HG02884 (cell line): ENCODE results near the gene PARD6G.
A peak's percentile ranks its signal among the peaks of the same experiment; 100 is the strongest.

Source experiments
- ATAC-seq: cut with Tn5 transposase; IDR thresholded peaks from one replicate; pipeline ENCODE4 v1.9.1; 2021; ENCODE audit warnings: mild to moderate bottlenecking, moderate library complexity; ENCODE audit not compliant: unreplicated experiment

The PARD6G gene

DNA sequence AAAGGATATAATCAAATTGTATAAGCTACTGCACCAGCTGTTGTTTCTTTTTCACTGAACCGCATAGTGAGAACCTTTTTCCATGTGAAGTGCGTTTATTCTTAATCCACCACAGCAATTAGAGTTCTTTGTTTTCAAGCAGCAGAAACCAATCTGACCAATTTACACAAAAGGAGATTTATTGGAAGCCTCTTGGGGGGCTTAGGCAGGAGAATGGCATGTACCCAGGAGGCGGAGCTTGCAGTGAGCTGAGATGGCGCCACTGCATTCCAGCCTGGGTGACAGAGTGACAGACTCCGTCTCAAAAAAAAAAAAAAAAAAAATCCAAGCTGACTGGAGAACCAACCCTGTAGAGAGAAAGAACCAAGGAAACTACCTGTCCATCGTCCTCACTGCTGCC is 128.2 kb downstream of the PARD6G start:
- ATAC-seq, result no peak

DNA sequence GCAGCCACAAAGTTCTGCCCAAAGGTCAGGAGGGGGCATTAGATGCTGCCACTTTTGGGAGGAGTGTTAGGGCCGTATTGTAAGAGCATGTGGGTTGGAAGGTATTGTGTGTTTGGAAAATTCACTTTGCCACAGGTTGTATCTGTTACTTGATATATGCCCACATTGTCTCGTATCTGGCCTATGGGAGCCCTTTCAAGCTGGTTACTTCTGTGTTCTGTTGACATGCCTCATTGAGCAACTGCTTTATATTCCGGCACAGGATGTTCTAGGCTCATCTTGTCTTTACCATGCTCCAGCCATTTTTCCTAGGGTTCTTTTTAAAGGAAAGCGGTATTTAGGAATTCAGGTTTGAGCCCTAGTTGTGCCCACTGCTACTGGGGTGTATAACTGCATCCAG is 132.3 kb downstream of the PARD6G start:
- no peak for ATAC-seq

DNA sequence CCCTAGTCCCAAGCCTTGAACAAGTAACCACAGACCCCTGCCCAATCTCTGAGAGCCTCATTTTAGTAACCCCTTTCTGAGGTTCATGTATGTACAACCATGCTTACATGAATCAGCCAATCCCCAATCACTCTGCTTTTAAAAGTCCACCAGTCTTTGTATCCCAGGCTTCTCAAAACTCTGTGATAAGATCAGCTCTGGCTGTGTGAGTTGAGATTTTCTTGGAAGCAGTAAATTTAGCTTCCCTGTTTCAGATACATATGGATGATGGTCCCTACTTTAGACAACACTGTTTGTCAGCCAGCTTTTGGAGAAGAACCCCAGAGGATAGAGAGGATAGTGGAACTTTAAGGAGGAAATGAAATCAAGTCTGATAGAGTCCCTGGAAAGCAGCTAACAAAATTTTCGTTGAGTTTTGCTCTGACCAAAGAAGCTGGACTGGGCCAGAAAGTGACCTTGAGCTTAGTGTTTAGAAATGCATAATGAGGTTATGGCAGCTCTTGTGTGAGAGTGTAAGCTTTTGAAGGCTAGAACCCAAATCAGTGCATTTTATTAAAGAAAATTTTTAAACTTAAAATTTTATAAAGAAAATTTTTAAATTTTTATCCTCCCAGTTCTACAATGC is 134.6 kb downstream of the PARD6G start:
- no peak for ATAC-seq

DNA sequence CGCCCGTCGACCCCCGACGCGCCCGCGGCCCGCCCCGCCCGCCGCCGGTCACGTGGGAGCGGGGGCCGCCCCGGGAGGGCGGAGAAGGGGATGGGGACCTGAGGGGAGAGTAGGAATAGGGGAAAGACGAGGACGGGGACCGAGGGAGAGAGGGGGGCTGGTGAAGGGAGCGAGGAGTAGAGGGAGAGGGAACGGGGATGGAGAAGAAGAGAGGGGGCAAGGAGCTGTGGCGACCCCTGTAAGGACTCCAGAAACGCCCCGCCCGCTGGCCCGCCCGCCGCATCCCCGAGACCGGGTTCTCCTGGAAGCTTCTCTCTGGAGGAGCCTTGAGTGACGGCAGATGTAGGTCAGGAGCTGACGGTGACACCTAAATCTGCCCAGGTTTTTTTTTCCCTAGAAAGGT is 137.6 kb downstream of the PARD6G start:
- ATAC-seq, result no peak

DNA sequence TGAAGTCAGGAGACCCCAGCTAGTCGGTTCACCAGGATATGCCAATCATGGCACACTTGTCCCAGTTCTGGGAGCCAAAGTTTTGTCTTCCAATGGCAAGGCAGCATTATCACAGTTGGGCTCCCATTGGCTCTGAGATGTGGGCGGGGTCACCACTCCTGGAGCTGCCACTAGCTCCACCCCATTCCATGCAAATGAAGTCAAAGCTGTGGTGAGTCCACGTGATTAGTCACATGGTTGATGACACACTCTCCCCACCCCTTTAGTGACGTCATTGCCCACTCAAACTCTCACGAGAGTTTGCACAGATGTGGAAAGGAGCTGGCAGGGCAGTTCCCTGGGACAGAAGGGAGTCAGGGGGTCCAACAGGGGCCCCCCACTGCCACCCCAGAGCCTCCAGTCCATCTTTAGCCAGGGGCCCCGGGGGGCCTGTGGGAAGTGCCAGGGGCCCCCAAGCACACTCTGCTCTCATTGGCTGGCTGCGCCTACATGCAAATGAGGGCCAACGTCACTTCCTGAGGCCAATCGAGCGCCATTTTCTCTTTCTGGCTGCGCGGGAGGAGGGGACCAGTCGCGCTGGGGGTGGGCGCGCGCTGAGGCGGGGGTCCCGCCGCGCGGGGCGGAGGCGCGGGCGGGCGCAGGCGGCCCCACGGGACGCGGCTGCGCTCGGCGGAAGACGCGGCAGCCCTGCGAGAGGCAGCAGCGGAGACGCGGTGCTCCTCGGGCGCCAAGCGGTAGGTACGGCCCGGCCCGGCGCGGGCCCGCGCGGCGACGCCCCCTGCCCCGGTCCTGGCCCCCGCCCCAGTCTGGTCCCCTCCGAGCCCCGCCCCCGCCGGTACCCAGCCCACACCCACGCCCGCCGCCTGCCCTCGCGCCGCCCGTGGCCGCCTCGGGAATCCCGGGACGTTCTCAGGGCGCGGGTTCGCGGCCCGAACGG is 138.3 kb downstream of the PARD6G start, which contains the start of gene ADNP2:
ADNP2 (plus strand) TSS at position 524 of the 937 bp plus-strand sequence. CDS start 8,281 bp downstream, outside the sequence.
- ATAC-seq, result peak; percentile 75

DNA sequence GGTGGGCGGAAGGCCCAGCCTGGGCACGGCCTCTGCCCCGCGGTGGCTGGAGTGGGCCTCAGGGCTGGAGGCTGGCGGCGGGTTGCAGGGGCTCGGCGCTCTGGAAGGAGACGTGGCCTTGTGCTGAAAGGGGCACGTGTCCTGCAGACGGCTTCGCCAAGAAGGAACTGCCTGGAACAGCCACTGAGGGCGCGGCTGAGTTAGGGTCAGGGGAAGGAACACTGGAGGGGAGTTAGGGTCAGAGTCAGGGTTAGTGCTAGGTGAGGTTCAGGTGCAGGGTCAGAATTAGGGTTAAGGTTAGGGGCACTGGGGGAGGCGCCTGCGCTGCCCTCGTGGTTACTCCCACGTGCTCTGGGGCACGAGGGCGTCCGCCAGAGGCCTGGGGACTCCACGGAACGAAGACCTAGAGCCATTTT is 139.2 kb downstream of the PARD6G start:
- ATAC-seq, result no peak

DNA sequence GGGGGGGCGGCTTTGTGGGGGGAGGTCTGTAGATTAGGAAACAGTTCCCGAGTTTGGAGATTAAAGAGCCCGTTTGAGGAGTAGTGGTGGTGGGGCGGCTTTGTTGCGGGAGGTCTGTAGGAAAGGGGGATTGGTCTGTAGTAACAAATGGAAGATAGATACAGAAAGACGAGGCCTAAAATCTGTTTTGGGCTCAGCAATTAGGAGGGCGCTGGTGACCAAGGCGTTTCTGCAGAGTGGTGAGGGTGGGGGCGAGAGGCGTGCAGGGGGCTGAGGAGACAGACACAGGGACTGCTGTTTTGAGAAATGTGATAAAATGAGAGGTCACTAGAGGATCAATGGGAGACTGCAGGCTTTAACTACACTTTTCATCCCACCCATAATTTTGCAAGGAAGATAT is 139.9 kb downstream of the PARD6G start:
- ATAC-seq, result no peak
